Mesendoderm (in vitro differentiated cells): ENCODE results near the gene CST9.
A peak's percentile ranks its signal among the peaks of the same experiment; 100 is the strongest.

ENCODE experiments used
- DNase-seq: peaks from one replicate; pipeline ENCODE4 v3.0.0; 2013
- H2AK5ac ChIP-seq: 2 replicates; pipeline ENCODE4 v1.6.1; 2013; ENCODE audit warnings: low read length, inconsistent platforms
- H2BK120ac ChIP-seq: 2 replicates; pipeline ENCODE4 v1.6.1; 2013; ENCODE audit warnings: low read depth, mild to moderate bottlenecking, low read length, moderate library complexity, mixed read lengths
- H2BK15ac ChIP-seq: replicated peaks from 2 replicates; pipeline ENCODE4 v1.6.1; 2013; ENCODE audit warnings: low read depth, mild to moderate bottlenecking, moderate library complexity
- H2BK5ac ChIP-seq: 2 replicates; pipeline ENCODE4 v1.6.1; 2013; ENCODE audit warnings: low read length, inconsistent platforms
- H3K18ac ChIP-seq: 2 replicates; pipeline ENCODE4 v1.6.1; 2013; ENCODE audit warnings: mild to moderate bottlenecking, low read length, mixed read lengths
- H3K23ac ChIP-seq: one replicate; pipeline ENCODE4 v1.6.1; 2013; ENCODE audit warnings: low read length
- H3K27ac ChIP-seq: 2 replicates; pipeline ENCODE4 v1.5.1; 2013; ENCODE audit warnings: low read depth, mild to moderate bottlenecking, inconsistent platforms, low read length, moderate library complexity
- H3K27me3 ChIP-seq: 2 replicates; pipeline ENCODE4 v1.6.1; 2013; ENCODE audit warnings: low read length, control low read depth, mild to moderate bottlenecking, inconsistent platforms; ENCODE audit not compliant: insufficient read depth, poor library complexity
- H3K36me3 ChIP-seq: 2 replicates; pipeline ENCODE4 v1.6.1; 2013; ENCODE audit warnings: low read length, inconsistent platforms; ENCODE audit not compliant: control insufficient read depth, insufficient read depth
- H3K4ac ChIP-seq: one replicate; pipeline ENCODE4 v1.6.1; 2013; ENCODE audit warnings: low read depth, mild to moderate bottlenecking, low read length, moderate library complexity
- H3K4me1 ChIP-seq: 2 replicates; pipeline ENCODE4 v1.6.1; 2013; ENCODE audit warnings: low read depth, low read length, inconsistent platforms; ENCODE audit not compliant: control insufficient read depth
- H3K4me2 ChIP-seq: 2 replicates; pipeline ENCODE4 v1.6.1; 2013; ENCODE audit warnings: low read length
- H3K4me3 ChIP-seq: 2 replicates; pipeline ENCODE4 v1.5.1; 2013; ENCODE audit warnings: mild to moderate bottlenecking, low read length
- H3K56ac ChIP-seq: one replicate; pipeline ENCODE4 v1.6.1; 2013; ENCODE audit warnings: low read length
- H3K79me1 ChIP-seq: 2 replicates; pipeline ENCODE4 v1.6.1; 2013; ENCODE audit warnings: low read length, inconsistent platforms
- H3K79me2 ChIP-seq: 2 replicates; pipeline ENCODE4 v1.6.1; 2013; ENCODE audit warnings: mild to moderate bottlenecking, low read length; ENCODE audit not compliant: control insufficient read depth, insufficient read depth
- H3K9ac ChIP-seq: 2 replicates; pipeline ENCODE4 v1.6.1; 2013; ENCODE audit warnings: low read length, inconsistent platforms
- H4K5ac ChIP-seq: one replicate; pipeline ENCODE4 v1.6.1; 2013; ENCODE audit warnings: low read length
- H4K8ac ChIP-seq: one replicate; pipeline ENCODE4 v1.6.1; 2013; ENCODE audit warnings: low read depth, mild to moderate bottlenecking, control low read depth, low read length, moderate library complexity
- WGBS: extraction: QIAGEN DNeasy Blood & Tissue Kit; methylation state at CpG from one replicate; pipeline ENCODE4 v1.1.7; 2013; ENCODE audit warnings: low lambda C conversion rate, missing lambda C conversion rate; ENCODE audit not compliant: insufficient coverage; ENCODE audit errors: extremely low coverage; 5-methylcytosine and 5-hydroxymethylcytosine counted together

The CST9 gene

DNA sequence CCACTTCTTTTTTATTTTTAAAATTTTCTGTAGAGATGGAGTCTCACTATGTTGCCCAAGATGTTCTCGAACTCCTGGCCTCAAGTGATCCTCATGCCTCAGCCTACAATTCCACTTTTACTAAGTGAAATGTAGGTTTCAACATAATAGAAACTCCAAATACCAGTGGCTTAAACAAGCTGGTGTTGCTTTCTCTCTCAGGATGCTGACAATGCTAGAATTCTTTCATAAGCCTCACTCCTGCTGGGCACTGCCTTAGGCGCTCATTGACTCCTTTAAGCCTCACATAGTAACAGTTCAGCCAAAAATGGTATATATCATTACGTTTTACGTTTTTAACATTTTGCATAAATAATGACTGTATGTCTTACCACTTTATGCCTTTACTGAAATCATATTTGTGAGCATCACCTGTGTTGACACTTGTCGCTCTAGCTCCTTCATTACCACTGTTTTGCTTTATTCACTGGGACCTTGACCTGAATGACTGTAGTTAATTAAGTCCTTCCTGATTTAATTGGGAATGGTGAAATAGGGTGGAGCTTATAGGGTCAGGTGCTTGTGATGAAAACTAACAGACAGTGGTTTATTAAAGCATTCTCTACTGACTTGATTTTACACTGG lies 3.9 kb upstream of the CST9 start:
- Histone ChIP-seq H2BK120ac (no peak overlapping the region), H2BK5ac (no peak overlapping the region), H4K5ac (no peak overlapping the region), H3K36me3 (no peaks in the 10 kb centered on the region), H3K79me2 (no peaks in the 10 kb centered on the region), H2AK5ac (no peak overlapping the region), H3K9ac (no peak overlapping the region), H3K4me3 (no peak overlapping the region), H3K27me3 (no peaks in the 10 kb centered on the region), H4K8ac (no peak overlapping the region), H3K79me1 (no peaks in the 10 kb centered on the region), H3K56ac (no peak overlapping the region), H3K4ac (no peak overlapping the region), H3K4me2 (no peak overlapping the region), H3K23ac (no peak overlapping the region), H3K18ac (no peak overlapping the region), H3K4me1 (no peaks in the 10 kb centered on the region), H3K27ac (no peak overlapping the region), H2BK15ac (no peak overlapping the region)
- no CpG with 5 or more reads among the region's 5 CpGs for WGBS
- peak; percentile 47 for DNase-seq

- no peak for DNase-seq
- Histone ChIP-seq H2BK5ac (no peak overlapping the region), H3K23ac (no peak overlapping the region), H2BK15ac (no peak overlapping the region), H3K27me3 (no peaks in the 10 kb centered on the region), H3K4ac (no peak overlapping the region), H3K79me1 (no peaks in the 10 kb centered on the region), H3K56ac (no peak overlapping the region), H2AK5ac (no peak overlapping the region), H4K8ac (no peak overlapping the region), H3K36me3 (no peaks in the 10 kb centered on the region), H3K27ac (no peak overlapping the region), H3K4me1 (no peaks in the 10 kb centered on the region), H3K4me3 (no peak overlapping the region), H2BK120ac (no peak overlapping the region), H3K79me2 (no peaks in the 10 kb centered on the region), H3K9ac (no peak overlapping the region), H3K18ac (no peak overlapping the region), H4K5ac (no peak overlapping the region), H3K4me2 (no peak overlapping the region)
- no CpG with 5 or more reads among the region's 18 CpGs for WGBS
Measured at GRCh38 chr20:23608251-23608846, 2.6 kb upstream of the CST9 start.

DNA sequence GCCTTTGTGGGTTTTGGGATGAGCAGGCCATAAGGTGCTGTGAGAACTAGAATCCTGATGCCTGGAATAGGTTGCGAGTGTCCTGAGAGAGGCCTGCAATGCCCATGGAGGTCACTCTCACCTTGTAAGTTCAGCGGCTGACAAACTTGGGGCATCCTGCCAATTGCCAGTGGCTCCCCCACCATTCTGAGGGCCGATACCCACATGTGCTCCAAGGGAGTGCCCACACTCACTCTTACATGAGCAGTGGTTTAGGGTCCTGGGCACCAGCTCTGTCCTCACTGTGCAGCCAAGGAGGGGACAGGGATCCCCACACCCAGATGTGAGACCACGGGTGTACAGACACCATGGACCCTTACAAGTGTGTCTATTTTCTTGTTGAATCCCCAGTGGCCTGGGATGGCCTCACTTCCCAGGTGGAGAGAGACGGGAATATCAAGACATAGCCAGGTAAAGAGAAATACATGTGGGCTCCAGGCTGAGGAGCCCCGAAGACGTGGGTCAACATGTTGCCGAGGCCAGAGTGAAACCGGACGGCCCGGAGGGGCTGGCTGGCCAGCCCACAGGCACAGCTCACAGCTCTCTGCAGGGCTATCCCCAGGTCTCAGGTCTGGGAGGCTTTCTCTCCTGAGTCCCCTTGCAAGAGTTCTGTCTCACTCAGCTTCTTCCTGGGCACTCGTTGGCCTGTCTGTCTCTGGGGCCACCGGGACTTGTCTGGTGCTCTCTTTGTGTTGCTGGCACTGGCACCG lies 2.0 kb upstream of the CST9 start:
- WGBS = no CpG with 5 or more reads among the region's 14 CpGs
- Histone ChIP-seq H2BK5ac (no peak overlapping the region), H3K36me3 (no peaks in the 10 kb centered on the region)

DNA sequence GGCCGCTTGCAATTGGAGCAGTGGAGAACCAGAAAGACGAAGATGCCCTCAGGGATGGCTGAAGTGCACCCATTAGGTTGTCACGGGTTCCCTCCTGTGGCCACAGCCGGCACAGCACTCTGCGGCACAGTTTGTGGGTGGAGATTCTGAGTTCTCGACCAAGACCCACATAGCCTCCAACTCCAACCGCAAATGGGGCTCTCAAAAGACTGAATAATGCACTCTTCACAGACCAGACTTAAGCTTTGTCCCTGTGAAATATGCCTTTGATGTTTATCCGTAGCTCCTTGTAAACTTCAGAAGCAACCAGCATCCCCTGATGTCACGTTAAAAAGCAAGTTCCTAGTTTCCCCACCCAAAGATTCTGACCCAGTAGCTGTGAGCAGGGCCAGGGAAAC lies 934 bp upstream of the CST9 start:
- DNase-seq = peak; percentile 89
- WGBS = no CpG with 5 or more reads among the region's 9 CpGs
- Histone ChIP-seq H3K4me1 (no peaks in the 10 kb centered on the region), H3K4me3 (no peak overlapping the region), H2BK120ac (no peak overlapping the region), H3K79me1 (no peaks in the 10 kb centered on the region), H3K36me3 (no peaks in the 10 kb centered on the region), H2BK5ac (no peak overlapping the region), H3K27me3 (no peaks in the 10 kb centered on the region), H4K5ac (no peak overlapping the region), H3K18ac (no peak overlapping the region), H3K56ac (no peak overlapping the region), H3K27ac (no peak overlapping the region), H2AK5ac (no peak overlapping the region), H2BK15ac (no peak overlapping the region), H3K4me2 (no peak overlapping the region), H4K8ac (no peak overlapping the region), H3K79me2 (no peaks in the 10 kb centered on the region), H3K4ac (no peak overlapping the region), H3K23ac (no peak overlapping the region), H3K9ac (no peak overlapping the region)

More for the DNA sequence above, 2.0 kb upstream of the CST9 start:
- Histone ChIP-seq H3K27ac (no peak overlapping the region), H2BK120ac (no peak overlapping the region), H3K4ac (no peak overlapping the region), H2BK15ac (no peak overlapping the region), H3K18ac (no peak overlapping the region), H3K56ac (no peak overlapping the region), H3K9ac (no peak overlapping the region), H3K4me2 (no peak overlapping the region), H3K79me2 (no peaks in the 10 kb centered on the region), H4K5ac (no peak overlapping the region), H2AK5ac (no peak overlapping the region), H3K79me1 (no peaks in the 10 kb centered on the region), H3K4me3 (no peak overlapping the region), H4K8ac (no peak overlapping the region), H3K27me3 (no peaks in the 10 kb centered on the region), H3K23ac (no peak overlapping the region), H3K4me1 (no peaks in the 10 kb centered on the region)
- DNase-seq = no peak

DNA sequence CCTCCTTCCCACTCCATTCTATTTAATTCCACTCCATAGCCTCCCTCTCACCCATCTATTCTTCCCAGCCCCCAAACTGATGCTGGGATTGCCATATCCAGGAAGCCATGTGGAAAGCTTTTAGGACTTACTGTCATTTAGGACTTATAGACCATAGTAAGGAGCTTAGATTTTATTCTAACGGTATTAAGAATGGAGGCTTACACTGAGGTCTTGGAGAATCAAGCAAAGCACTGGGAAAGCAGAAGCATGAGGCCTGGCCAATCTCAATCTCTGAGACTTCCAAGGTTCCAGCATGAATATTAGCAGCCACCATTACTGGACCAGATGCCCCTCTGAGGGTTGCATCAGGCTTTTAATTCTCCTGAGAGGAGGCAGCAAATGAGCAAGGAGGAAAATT lies 1.4 kb downstream of the CST9 start:
- Histone ChIP-seq H2AK5ac (no peak overlapping the region), H3K23ac (no peak overlapping the region), H3K4ac (no peak overlapping the region), H4K5ac (no peak overlapping the region), H3K18ac (no peak overlapping the region), H3K27me3 (no peaks in the 10 kb centered on the region), H2BK120ac (no peak overlapping the region), H4K8ac (no peak overlapping the region), H3K56ac (no peak overlapping the region), H3K27ac (no peak overlapping the region), H3K4me2 (no peak overlapping the region), H3K79me2 (no peaks in the 10 kb centered on the region), H2BK15ac (no peak overlapping the region), H3K4me3 (no peak overlapping the region), H3K79me1 (no peaks in the 10 kb centered on the region), H3K36me3 (no peaks in the 10 kb centered on the region), H3K9ac (no peak overlapping the region), H3K4me1 (no peaks in the 10 kb centered on the region), H2BK5ac (no peak overlapping the region)
- DNase-seq = no peak
- no CpG with 5 or more reads among the region's 1 CpG for WGBS
